HepG2 (cell line): ENCODE results near the gene ENO3. TPM values are rescaled to one million over a fixed set of nuclear protein-coding genes. Genes with fewer than 3 reads are reported as not detected.

Experiments
- AGO2 ChIP-seq: fragments of 200-400 bp; formaldehyde crosslinking; optimal IDR thresholded peaks from 2 replicates; pipeline ENCODE3; 2017; ENCODE audit warnings: mild to moderate bottlenecking, low read depth, low read length, moderate library complexity
- ARHGAP35 ChIP-seq: sonication (generic); formaldehyde crosslinking; IDR thresholded peaks from 2 replicates; pipeline ENCODE4 v1.9.0; 2022; ENCODE audit warnings: mild to moderate bottlenecking, inconsistent platforms, moderate library complexity, missing genetic modification reagents, borderline replicate concordance
- CBX5 ChIP-seq: sonication (generic); formaldehyde crosslinking; IDR thresholded peaks from 2 replicates; pipeline ENCODE4 v1.4.0; 2020; ENCODE audit warnings: missing genetic modification reagents, borderline replicate concordance
- MXD4 ChIP-seq: IDR thresholded peaks from 2 replicates; pipeline ENCODE4 v1.6.1; 2016; ENCODE audit warnings: mild to moderate bottlenecking, missing biosample characterization, missing genetic modification reagents
- NR2F2 ChIP-seq: IDR thresholded peaks from 2 replicates; pipeline ENCODE4 v1.6.1; 2012; ENCODE audit warnings: low read depth, inconsistent platforms, borderline replicate concordance
- SAFB2 ChIP-seq: sonication (generic); formaldehyde crosslinking; IDR thresholded peaks from 2 replicates; pipeline ENCODE4 v1.5.1; 2020; ENCODE audit warnings: missing genetic modification reagents, low read depth, mild to moderate bottlenecking, borderline replicate concordance
- SCMH1 ChIP-seq: sonication (generic); formaldehyde crosslinking; IDR thresholded peaks from 2 replicates; pipeline ENCODE4 v1.9.0; 2021; ENCODE audit warnings: missing genetic modification reagents, mild to moderate bottlenecking, borderline replicate concordance
- TCF12 ChIP-seq, 2 experiments: fragments of 450-650 bp in 1 of 2; sonication (generic) in 1 of 2; formaldehyde crosslinking in 1 of 2; IDR thresholded peaks; 2 replicates each; pipeline versions ENCODE4 v1.6.1 to v1.8.0; 2017 to 2022; ENCODE audit warnings: antibody characterized with exemption in 1 of 2, mild to moderate bottlenecking in 1 of 2, missing genetic modification reagents in 1 of 2, moderate library complexity in 1 of 2
- ZNF329 ChIP-seq: sonication (generic); formaldehyde crosslinking; IDR thresholded peaks from 2 replicates; pipeline ENCODE4 v1.9.0; 2021; ENCODE audit warnings: low read depth, mild to moderate bottlenecking, missing genetic modification reagents
- ZNF776 ChIP-seq: sonication (generic); formaldehyde crosslinking; IDR thresholded peaks from 2 replicates; pipeline ENCODE4 v1.4.0; 2020; ENCODE audit warnings: mild to moderate bottlenecking, missing genetic modification reagents
- polyA plus RNA-seq, 8 experiments: library from polyadenylated mRNA; depleted of rRNA in 3 of 8; stranded (reverse) in 7 of 8; unstranded in 1 of 8; fragments of >200 nt; fragmentation: Illumina TruSeq in 4 of 8; extraction: Trizol in 4 of 8; gene quantifications; 2 replicates each; pipeline versions ENCODE4 v1.2.1 to v1.2.3, GENCODE V29; 2011 to 2016; ENCODE audit warnings: low read depth in 4 of 8, missing spikeins in 1 of 8, mixed read lengths in 1 of 8; ENCODE audit not compliant: insufficient read depth in 1 of 8
- total RNA-seq, 5 experiments: library from RNA; depleted of rRNA; stranded (reverse); fragments of >200 nt; fragmentation: Illumina TruSeq; extraction: Trizol; gene quantifications; 2 replicates each; pipeline ENCODE4 v1.2.3, GENCODE V29; 2016; ENCODE audit warnings: low read depth in 1 of 5
- TF ChIP-seq, protein P1 (sequence below): sonication (generic); formaldehyde crosslinking; IDR thresholded peaks from 2 replicates; pipeline ENCODE4 v1.4.0; 2020; ENCODE audit warnings: missing genetic modification reagents
- TF ChIP-seq, protein P2 (sequence below): sonication (generic); formaldehyde crosslinking; IDR thresholded peaks from 2 replicates; pipeline ENCODE4 v1.9.0; 2022; ENCODE audit warnings: low read depth, missing genetic modification reagents
- TF ChIP-seq, protein P3 (sequence below), 2 experiments: fragments of 450-650 bp in 1 of 2; sonication (generic) in 1 of 2; formaldehyde crosslinking in 1 of 2; IDR thresholded peaks; 2 replicates each; pipeline versions ENCODE4 v1.6.1 to v1.8.0; 2016 to 2022; ENCODE audit warnings: antibody characterized with exemption in 1 of 2, mild to moderate bottlenecking in 1 of 2, missing genetic modification reagents in 1 of 2

Gene ENO3
- total and polyA plus RNA-seq, 2 of the 13 experiments (the other 11 are each of a cell fraction or from before 2014, with no cell fraction given) = 59.8 to 69.8 TPM

DNA sequence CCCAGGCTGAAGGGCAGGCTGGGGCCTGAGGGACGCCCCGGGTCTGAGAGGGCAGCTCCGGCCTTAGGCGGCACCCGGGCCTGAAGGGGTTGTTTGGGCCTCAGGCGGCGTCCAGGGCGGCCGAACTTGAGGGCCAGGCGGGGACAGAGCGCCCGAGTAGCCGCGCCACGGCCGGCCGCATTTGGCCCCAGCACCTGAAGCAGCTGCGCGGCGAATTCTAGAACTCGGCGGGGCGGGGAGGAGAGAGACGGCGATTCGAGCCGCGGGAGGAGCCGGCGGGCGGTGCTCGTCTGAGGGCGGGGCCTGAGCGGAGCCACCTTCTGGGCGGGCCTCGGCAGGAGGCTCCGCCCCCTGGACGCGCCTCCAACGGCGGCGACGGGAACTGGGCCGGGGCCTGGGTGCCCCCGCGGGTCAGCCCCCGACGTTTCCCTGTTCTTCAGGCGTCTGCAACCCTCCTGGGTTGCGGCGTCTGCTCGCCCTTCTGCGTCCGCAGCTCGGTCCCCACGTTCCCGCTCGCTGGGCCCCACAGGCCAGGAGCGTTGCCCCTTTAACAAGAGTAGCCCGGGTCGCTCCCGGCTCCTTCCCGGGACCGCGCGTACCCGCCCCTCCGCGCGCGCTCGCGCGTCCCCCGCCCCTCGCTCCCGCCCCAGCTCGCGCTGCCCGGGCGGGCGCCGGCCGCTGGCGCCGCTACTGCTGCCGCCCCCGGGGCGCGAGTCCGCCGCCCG is 46.5 kb downstream of the ENO3 start, which contains the start of the genes INCA1 and KIF1C (continued):
- TF ChIP-seq SAFB2 (CRISPR knock-in tag) = peak; percentile 67; the same call in 1 of the 2 replicates
- TF ChIP-seq AGO2 = peak; percentile 12
- TF ChIP-seq, protein P1, sequence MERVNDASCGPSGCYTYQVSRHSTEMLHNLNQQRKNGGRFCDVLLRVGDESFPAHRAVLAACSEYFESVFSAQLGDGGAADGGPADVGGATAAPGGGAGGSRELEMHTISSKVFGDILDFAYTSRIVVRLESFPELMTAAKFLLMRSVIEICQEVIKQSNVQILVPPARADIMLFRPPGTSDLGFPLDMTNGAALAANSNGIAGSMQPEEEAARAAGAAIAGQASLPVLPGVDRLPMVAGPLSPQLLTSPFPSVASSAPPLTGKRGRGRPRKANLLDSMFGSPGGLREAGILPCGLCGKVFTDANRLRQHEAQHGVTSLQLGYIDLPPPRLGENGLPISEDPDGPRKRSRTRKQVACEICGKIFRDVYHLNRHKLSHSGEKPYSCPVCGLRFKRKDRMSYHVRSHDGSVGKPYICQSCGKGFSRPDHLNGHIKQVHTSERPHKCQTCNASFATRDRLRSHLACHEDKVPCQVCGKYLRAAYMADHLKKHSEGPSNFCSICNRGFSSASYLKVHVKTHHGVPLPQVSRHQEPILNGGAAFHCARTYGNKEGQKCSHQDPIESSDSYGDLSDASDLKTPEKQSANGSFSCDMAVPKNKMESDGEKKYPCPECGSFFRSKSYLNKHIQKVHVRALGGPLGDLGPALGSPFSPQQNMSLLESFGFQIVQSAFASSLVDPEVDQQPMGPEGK (CRISPR knock-in tag) = peak; percentile 83; the same call in 1 of the 2 replicates
- TF ChIP-seq ZNF776 (CRISPR knock-in tag) = peak; percentile 22
- no peak for TF ChIP-seq NR2F2
- no peak for TF ChIP-seq TCF12 (IDR thresholded peaks at IDR 0.05)
- TF ChIP-seq TCF12 (CRISPR knock-in tag; IDR thresholded peaks at IDR 0.05) = no peak
- TF ChIP-seq ARHGAP35 (CRISPR knock-in tag) = 0 out of 2 replicates have a peak, but pooled peaks have one; percentile 30
- TF ChIP-seq SCMH1 = no peak
- TF ChIP-seq, protein P2, sequence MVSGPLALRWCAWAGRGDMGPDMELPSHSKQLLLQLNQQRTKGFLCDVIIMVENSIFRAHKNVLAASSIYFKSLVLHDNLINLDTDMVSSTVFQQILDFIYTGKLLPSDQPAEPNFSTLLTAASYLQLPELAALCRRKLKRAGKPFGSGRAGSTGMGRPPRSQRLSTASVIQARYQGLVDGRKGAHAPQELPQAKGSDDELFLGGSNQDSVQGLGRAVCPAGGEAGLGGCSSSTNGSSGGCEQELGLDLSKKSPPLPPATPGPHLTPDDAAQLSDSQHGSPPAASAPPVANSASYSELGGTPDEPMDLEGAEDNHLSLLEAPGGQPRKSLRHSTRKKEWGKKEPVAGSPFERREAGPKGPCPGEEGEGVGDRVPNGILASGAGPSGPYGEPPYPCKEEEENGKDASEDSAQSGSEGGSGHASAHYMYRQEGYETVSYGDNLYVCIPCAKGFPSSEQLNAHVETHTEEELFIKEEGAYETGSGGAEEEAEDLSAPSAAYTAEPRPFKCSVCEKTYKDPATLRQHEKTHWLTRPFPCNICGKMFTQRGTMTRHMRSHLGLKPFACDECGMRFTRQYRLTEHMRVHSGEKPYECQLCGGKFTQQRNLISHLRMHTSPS (CRISPR knock-in tag) = no peak
- TF ChIP-seq MXD4 = no peak
- 0 out of 2 replicates have a peak, but pooled peaks have one; percentile 23 for TF ChIP-seq ZNF329 (CRISPR knock-in tag)
- TF ChIP-seq, protein P3, sequence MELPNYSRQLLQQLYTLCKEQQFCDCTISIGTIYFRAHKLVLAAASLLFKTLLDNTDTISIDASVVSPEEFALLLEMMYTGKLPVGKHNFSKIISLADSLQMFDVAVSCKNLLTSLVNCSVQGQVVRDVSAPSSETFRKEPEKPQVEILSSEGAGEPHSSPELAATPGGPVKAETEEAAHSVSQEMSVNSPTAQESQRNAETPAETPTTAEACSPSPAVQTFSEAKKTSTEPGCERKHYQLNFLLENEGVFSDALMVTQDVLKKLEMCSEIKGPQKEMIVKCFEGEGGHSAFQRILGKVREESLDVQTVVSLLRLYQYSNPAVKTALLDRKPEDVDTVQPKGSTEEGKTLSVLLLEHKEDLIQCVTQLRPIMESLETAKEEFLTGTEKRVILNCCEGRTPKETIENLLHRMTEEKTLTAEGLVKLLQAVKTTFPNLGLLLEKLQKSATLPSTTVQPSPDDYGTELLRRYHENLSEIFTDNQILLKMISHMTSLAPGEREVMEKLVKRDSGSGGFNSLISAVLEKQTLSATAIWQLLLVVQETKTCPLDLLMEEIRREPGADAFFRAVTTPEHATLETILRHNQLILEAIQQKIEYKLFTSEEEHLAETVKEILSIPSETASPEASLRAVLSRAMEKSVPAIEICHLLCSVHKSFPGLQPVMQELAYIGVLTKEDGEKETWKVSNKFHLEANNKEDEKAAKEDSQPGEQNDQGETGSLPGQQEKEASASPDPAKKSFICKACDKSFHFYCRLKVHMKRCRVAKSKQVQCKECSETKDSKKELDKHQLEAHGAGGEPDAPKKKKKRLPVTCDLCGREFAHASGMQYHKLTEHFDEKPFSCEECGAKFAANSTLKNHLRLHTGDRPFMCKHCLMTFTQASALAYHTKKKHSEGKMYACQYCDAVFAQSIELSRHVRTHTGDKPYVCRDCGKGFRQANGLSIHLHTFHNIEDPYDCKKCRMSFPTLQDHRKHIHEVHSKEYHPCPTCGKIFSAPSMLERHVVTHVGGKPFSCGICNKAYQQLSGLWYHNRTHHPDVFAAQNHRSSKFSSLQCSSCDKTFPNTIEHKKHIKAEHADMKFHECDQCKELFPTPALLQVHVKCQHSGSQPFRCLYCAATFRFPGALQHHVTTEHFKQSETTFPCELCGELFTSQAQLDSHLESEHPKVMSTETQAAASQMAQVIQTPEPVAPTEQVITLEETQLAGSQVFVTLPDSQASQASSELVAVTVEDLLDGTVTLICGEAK (IDR thresholded peaks at IDR 0.05) = no peak
- TF ChIP-seq, protein P3 (CRISPR knock-in tag; IDR thresholded peaks at IDR 0.05) = 0 out of 2 replicates have a peak, but pooled peaks have one; percentile 12
- no peak for TF ChIP-seq CBX5 (CRISPR knock-in tag)
